Gastrocnemius medialis (tissue), 4 donors: ENCODE data around the gene SSTR3. TPM values are rescaled to one million over a fixed set of nuclear protein-coding genes. Genes with fewer than 3 reads are reported as not detected.
"Not testable (repeated sequence)": the region's sequence is repeated elsewhere in the genome, so short reads cannot be mapped to it uniquely, and the experiment has no call there.

ENCODE experiments used
- ATAC-seq, 2 donors: fragments of 150-250 bp; one replicate each; pipeline ENCODE4 v1.9.1; 2016
- DNase-seq, 2 donors: peaks; one replicate each; pipeline ENCODE4 v3.0.0-alpha.2; 2019
- H3K27ac ChIP-seq, 4 donors: fragments of 200-600 bp; sonication (generic); 1 replicate in 1 of 4; 2 replicates in 3 of 4; pipeline ENCODE4 v1.5.1; 2016 to 2018; ENCODE audit warnings: mild to moderate bottlenecking in 2 of 4, moderate library complexity in 1 of 4
- H3K27me3 ChIP-seq, 3 donors: fragments of 200-600 bp; sonication (generic) in 2 of 3; 1 replicate in 1 of 3; 2 replicates in 2 of 3; pipeline versions ENCODE4 v1.5.1 to v1.6.0; 2016 to 2019; ENCODE audit warnings: mild to moderate bottlenecking in 1 of 3, moderate library complexity in 1 of 3
- H3K36me3 ChIP-seq, 2 donors: fragments of 200-600 bp; sonication (generic) in 1 of 2; one replicate each; pipeline ENCODE4 v1.5.1; 2017 to 2018
- H3K4me1 ChIP-seq, 2 donors: fragments of 200-600 bp; sonication (generic) in 1 of 2; one replicate each; pipeline ENCODE4 v1.5.1; 2016 to 2017; ENCODE audit warnings: mild to moderate bottlenecking in 2 of 2
- H3K4me3 ChIP-seq, 4 donors: fragments of 200-600 bp; sonication (generic) in 3 of 4; 1 replicate in 1 of 4; 2 replicates in 3 of 4; pipeline ENCODE4 v1.5.1; 2016 to 2019; ENCODE audit warnings: mild to moderate bottlenecking in 2 of 4
- H3K9me3 ChIP-seq, 3 donors: fragments of 200-600 bp; sonication (generic) in 2 of 3; 1 replicate in 1 of 3; 2 replicates in 2 of 3; pipeline ENCODE4 v1.5.1; 2016 to 2019
- POLR2A ChIP-seq, 2 donors: fragments of 450-650 bp; IDR thresholded peaks; one replicate each; pipeline ENCODE4 v1.6.1; 2017; ENCODE audit warnings: antibody characterized with exemption in 2 of 2, mild to moderate bottlenecking in 2 of 2, moderate library complexity in 2 of 2
- in situ Hi-C, 4 donors: fragments of 200-750 bp; cut with MboI; loops; one replicate each; pipeline versions ENCODE4 v1.15.0 to v1.8.0; 2017; ENCODE audit warnings: low sequenced_read_pairs in 4 of 4
- intact Hi-C: fragments of 100-400 bp; cut with DNase I; formaldehyde crosslinking; loops from one replicate; pipeline ENCODE4 v1.15.1; 2023; ENCODE audit warnings: low total_unique reads
- total RNA-seq, 4 donors: library from RNA; depleted of rRNA; stranded (reverse); fragments of >200 nt; gene quantifications; one replicate each; pipeline versions ENCODE4 v1.1.0 to v1.2.3, GENCODE V29; 2016
- TF ChIP-seq, protein P1 (sequence below), 5 experiments: fragments of 450-650 bp in 3 of 5; fragments of 200-600 bp in 2 of 5; sonication (generic) in 2 of 5; IDR thresholded peaks in 4 of 5; conservative IDR thresholded peaks in 1 of 5; 1 replicate in 4 of 5; 2 replicates in 1 of 5; pipeline ENCODE4 v1.5.1; 2016 to 2019; ENCODE audit warnings: antibody characterized with exemption in 5 of 5, mild to moderate bottlenecking in 3 of 5, moderate library complexity in 3 of 5

SSTR3 gene
- total RNA-seq, 4 donors from 2014 or later, result not detected

GRCh38 chr22:37254867-37255233 is 42.6 kb upstream of the SSTR3 start:
- intact Hi-C loops, result no loop called here
- no peak for TF ChIP-seq POLR2A (IDR thresholded peaks at IDR 0.05)
- TF ChIP-seq, protein P1, sequence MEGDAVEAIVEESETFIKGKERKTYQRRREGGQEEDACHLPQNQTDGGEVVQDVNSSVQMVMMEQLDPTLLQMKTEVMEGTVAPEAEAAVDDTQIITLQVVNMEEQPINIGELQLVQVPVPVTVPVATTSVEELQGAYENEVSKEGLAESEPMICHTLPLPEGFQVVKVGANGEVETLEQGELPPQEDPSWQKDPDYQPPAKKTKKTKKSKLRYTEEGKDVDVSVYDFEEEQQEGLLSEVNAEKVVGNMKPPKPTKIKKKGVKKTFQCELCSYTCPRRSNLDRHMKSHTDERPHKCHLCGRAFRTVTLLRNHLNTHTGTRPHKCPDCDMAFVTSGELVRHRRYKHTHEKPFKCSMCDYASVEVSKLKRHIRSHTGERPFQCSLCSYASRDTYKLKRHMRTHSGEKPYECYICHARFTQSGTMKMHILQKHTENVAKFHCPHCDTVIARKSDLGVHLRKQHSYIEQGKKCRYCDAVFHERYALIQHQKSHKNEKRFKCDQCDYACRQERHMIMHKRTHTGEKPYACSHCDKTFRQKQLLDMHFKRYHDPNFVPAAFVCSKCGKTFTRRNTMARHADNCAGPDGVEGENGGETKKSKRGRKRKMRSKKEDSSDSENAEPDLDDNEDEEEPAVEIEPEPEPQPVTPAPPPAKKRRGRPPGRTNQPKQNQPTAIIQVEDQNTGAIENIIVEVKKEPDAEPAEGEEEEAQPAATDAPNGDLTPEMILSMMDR (IDR thresholded peaks at IDR 0.05 in 4 of 5, conservative IDR thresholded peaks at IDR 0.05 in 1 of 5), result no peak
- H3K27me3 ChIP-seq, result peaks cover 38 to 51% (median 44%) of the 10 kb centered on the region in 3 donors

DNA sequence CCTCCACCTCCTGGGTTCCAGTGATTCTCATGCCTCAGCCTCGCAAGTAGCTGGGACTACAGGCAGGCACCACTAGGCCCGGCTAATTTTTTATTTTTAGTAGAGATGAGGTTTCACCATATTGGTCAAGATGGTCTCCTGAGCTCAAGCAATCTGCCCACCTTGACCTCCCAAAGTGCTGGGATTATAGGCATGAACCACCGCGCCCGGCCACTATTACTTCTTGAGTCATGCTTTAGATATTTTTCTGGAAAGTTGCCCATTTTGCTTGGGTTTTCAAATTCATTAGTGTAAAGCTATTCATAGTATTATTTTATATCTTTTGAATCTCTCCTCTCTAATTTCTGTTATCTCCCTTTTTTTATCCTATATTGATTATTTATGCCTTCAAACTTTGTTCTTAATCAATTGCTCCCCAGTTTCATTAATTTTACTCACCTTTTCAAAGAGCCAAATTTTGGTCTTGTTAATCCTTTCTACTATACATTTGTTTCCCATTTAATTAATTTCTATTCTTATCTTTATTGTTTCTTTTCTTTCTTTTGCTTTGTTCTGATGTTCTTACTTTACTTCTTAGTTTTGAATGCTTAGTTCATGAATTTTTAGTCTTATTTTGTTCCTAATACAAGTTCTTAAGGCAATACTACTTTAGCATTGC is 42.1 kb upstream of the SSTR3 start:
- no peak for ATAC-seq
- DNase-seq, result no peak
- Histone ChIP-seq H3K4me1 (no peaks in the 10 kb centered on the region), H3K4me3 (no peak overlapping the region), H3K27me3 (peaks cover 33 to 46% (median 39%) of the 10 kb centered on the region in 3 donors), H3K27ac (no peak overlapping the region), H3K9me3 (no peaks in the 10 kb centered on the region), H3K36me3 (no peaks in the 10 kb centered on the region)
- intact Hi-C loops, result no loop called here
- no peak for TF ChIP-seq POLR2A (IDR thresholded peaks at IDR 0.05)
- TF ChIP-seq, protein P1 (IDR thresholded peaks at IDR 0.05 in 4 of 5, conservative IDR thresholded peaks at IDR 0.05 in 1 of 5), result no peak
- in situ Hi-C loops, result no loop called here

More at GRCh38 chr22:37254867-37255233, 42.6 kb upstream of the SSTR3 start:
- in situ Hi-C loops, result no loop called here
- Histone ChIP-seq H3K4me3 (no peak overlapping the region), H3K4me1 (no peaks in the 10 kb centered on the region), H3K36me3 (no peaks in the 10 kb centered on the region), H3K9me3 (no peaks in the 10 kb centered on the region), H3K27ac (no peak overlapping the region)
- ATAC-seq (no peak), DNase-seq (no peak)

- in situ Hi-C loops, result no loop called here
- DNase-seq (no peak), ATAC-seq (no peak)
- Histone ChIP-seq H3K9me3 (no peaks in the 10 kb centered on the region), H3K36me3 (no peaks in the 10 kb centered on the region), H3K27ac (no peak overlapping the region), H3K27me3 (peaks cover 27 to 41% (median 28%) of the 10 kb centered on the region in 3 donors), H3K4me1 (no peaks in the 10 kb centered on the region), H3K4me3 (no peak overlapping the region)
- intact Hi-C loops, result no loop called here
- TF ChIP-seq POLR2A (IDR thresholded peaks at IDR 0.05), result no peak
- TF ChIP-seq, protein P1 (IDR thresholded peaks at IDR 0.05 in 4 of 5, conservative IDR thresholded peaks at IDR 0.05 in 1 of 5), result no peak
Measured at GRCh38 chr22:37253126-37253660, 40.9 kb upstream of the SSTR3 start.

DNA sequence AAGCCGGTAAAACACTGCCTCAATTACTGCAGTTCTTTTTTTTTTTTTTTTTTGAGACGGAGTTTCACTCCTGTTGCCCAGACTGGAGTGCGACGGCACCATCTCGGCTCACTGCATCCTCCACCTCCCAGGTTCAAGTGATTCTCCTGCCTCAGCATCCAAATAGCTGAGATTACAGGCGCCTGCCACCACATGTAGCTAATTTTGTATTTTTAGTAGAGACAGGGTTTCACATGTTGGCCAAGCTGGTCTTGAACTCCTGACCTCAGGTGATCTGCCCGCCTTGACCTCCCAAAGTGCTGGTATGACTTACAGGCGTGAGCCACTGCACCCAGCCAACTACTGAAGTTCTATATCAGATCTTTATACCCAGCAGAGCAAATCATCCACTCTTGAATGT is 39.6 kb upstream of the SSTR3 start:
- ATAC-seq, H3K9me3 ChIP-seq, DNase-seq, in situ Hi-C loops, H3K4me1 ChIP-seq, H3K36me3 ChIP-seq, intact Hi-C loops, H3K4me3 ChIP-seq, H3K27ac ChIP-seq: not testable (repeated sequence)
- peaks cover 20 to 33% (median 21%) of the 10 kb centered on the region in 3 donors for H3K27me3 ChIP-seq

- H3K9me3 ChIP-seq, result no peaks in the 10 kb centered on the region
- in situ Hi-C loops, result no loop called here
- no peak overlapping the region for H3K27ac ChIP-seq
- ATAC-seq, result no peak
- peaks cover 6 to 19% (median 11%) of the 10 kb centered on the region in 3 donors for H3K27me3 ChIP-seq
- no peak overlapping the region for H3K4me3 ChIP-seq
- intact Hi-C loops, result no loop called here
- no peaks in the 10 kb centered on the region for H3K4me1 ChIP-seq
- TF ChIP-seq, protein P1 (IDR thresholded peaks at IDR 0.05 in 4 of 5, conservative IDR thresholded peaks at IDR 0.05 in 1 of 5), result no peak
- TF ChIP-seq POLR2A (IDR thresholded peaks at IDR 0.05), result no peak
- H3K36me3 ChIP-seq, result no peaks in the 10 kb centered on the region
- DNase-seq, result no peak
Measured at GRCh38 chr22:37249986-37250385, 37.7 kb upstream of the SSTR3 start.
